Activated naive CD8-positive, alpha-beta T cell (primary cell): ENCODE data around the gene DDIT4.
"Not testable (repeated sequence)": the region's sequence is repeated elsewhere in the genome, so short reads cannot be mapped to it uniquely, and the experiment has no call there.

Source experiments
- H3K27ac Mint-ChIP-seq: one replicate; pipeline ENCODE4 v1.8.0; 2021; ENCODE audit warnings: mixed read lengths
- H3K27me3 Mint-ChIP-seq: one replicate; pipeline ENCODE4 v1.8.0; 2021; ENCODE audit warnings: mixed read lengths
- H3K36me3 Mint-ChIP-seq: one replicate; pipeline ENCODE4 v1.8.0; 2021; ENCODE audit warnings: mixed read lengths
- H3K4me1 Mint-ChIP-seq: one replicate; pipeline ENCODE4 v1.8.0; 2021; ENCODE audit warnings: low read depth, mixed read lengths
- H3K4me3 Mint-ChIP-seq: one replicate; pipeline ENCODE4 v1.8.0; 2021; ENCODE audit warnings: mild to moderate bottlenecking, mixed read lengths
- H3K9me3 Mint-ChIP-seq: one replicate; pipeline ENCODE4 v1.8.0; 2021; ENCODE audit warnings: low read depth, mixed read lengths

DDIT4 gene

GRCh38 chr10:72270607-72271281 lies 3.0 kb upstream of the DDIT4 start:
- Mint-ChIP-seq H3K36me3 (peaks cover 7% of the 10 kb centered on the region), H3K4me3 (peak overlapping the region; percentile 1), H3K9me3 (no peaks in the 10 kb centered on the region), H3K27ac (peak overlapping the region; percentile 50), H3K4me1 (peaks cover 35% of the 10 kb centered on the region), H3K27me3 (no peaks in the 10 kb centered on the region)

- no peaks in the 10 kb centered on the region for H3K9me3 Mint-ChIP-seq
Measured at GRCh38 chr10:72272689-72273409, 875 bp upstream of the DDIT4 start.

DNA sequence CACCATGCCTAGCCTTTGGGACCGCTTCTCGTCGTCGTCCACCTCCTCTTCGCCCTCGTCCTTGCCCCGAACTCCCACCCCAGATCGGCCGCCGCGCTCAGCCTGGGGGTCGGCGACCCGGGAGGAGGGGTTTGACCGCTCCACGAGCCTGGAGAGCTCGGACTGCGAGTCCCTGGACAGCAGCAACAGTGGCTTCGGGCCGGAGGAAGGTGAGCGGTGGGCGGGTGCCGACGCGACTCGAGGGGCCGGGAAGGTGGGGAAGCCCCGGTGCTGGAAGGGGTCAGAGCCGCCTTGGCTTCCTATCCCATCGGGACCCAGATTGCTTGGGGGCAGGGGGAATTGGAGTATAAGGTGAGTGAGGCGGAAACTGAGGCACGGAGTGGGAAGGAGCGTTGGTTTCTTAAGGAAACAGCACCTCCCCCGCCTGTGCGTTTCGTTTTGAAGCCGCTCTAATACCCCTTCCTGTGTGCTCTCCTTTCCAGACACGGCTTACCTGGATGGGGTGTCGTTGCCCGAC lies 547 bp downstream of the DDIT4 start:
- Mint-ChIP-seq H3K9me3 (no peaks in the 10 kb centered on the region), H3K27me3 (no peaks in the 10 kb centered on the region), H3K4me1 (peaks cover 47% of the 10 kb centered on the region), H3K27ac (peak overlapping the region; percentile 94), H3K36me3 (peaks cover 12% of the 10 kb centered on the region), H3K4me3 (peak overlapping the region; percentile 97)

More at GRCh38 chr10:72272689-72273409, 875 bp upstream of the DDIT4 start:
- Mint-ChIP-seq H3K27me3 (no peaks in the 10 kb centered on the region), H3K4me1 (peaks cover 43% of the 10 kb centered on the region), H3K27ac (peak overlapping the region; percentile 68), H3K36me3 (peaks cover 12% of the 10 kb centered on the region), H3K4me3 (peak overlapping the region; percentile 97)

DNA sequence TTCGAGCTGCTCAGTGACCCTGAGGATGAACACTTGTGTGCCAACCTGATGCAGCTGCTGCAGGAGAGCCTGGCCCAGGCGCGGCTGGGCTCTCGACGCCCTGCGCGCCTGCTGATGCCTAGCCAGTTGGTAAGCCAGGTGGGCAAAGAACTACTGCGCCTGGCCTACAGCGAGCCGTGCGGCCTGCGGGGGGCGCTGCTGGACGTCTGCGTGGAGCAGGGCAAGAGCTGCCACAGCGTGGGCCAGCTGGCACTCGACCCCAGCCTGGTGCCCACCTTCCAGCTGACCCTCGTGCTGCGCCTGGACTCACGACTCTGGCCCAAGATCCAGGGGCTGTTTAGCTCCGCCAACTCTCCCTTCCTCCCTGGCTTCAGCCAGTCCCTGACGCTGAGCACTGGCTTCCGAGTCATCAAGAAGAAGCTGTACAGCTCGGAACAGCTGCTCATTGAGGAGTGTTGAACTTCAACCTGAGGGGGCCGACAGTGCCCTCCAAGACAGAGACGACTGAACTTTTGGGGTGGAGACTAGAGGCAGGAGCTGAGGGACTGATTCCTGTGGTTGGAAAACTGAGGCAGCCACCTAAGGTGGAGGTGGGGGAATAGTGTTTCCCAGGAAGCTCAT lies 1.1 kb downstream of the DDIT4 start:
- H3K4me3 Mint-ChIP-seq = peak overlapping the region; percentile 97
- H3K27me3 Mint-ChIP-seq = no peaks in the 10 kb centered on the region
- no peaks in the 10 kb centered on the region for H3K9me3 Mint-ChIP-seq
- peaks cover 47% of the 10 kb centered on the region for H3K4me1 Mint-ChIP-seq
- peaks cover 12% of the 10 kb centered on the region for H3K36me3 Mint-ChIP-seq
- H3K27ac Mint-ChIP-seq = peak overlapping the region; percentile 94

DNA sequence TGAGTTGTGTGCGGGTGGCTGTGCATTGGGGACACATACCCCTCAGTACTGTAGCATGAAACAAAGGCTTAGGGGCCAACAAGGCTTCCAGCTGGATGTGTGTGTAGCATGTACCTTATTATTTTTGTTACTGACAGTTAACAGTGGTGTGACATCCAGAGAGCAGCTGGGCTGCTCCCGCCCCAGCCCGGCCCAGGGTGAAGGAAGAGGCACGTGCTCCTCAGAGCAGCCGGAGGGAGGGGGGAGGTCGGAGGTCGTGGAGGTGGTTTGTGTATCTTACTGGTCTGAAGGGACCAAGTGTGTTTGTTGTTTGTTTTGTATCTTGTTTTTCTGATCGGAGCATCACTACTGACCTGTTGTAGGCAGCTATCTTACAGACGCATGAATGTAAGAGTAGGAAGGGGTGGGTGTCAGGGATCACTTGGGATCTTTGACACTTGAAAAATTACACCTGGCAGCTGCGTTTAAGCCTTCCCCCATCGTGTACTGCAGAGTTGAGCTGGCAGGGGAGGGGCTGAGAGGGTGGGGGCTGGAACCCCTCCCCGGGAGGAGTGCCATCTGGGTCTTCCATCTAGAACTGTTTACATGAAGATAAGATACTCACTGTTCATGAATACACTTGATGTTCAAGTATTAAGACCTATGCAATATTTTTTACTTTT lies 1.8 kb downstream of the DDIT4 start:
- Mint-ChIP-seq H3K27me3 (no peaks in the 10 kb centered on the region), H3K4me1 (peaks cover 44% of the 10 kb centered on the region), H3K36me3 (peaks cover 12% of the 10 kb centered on the region), H3K27ac (peak overlapping the region; percentile 94), H3K4me3 (peak overlapping the region; percentile 97), H3K9me3 (no peaks in the 10 kb centered on the region)

DNA sequence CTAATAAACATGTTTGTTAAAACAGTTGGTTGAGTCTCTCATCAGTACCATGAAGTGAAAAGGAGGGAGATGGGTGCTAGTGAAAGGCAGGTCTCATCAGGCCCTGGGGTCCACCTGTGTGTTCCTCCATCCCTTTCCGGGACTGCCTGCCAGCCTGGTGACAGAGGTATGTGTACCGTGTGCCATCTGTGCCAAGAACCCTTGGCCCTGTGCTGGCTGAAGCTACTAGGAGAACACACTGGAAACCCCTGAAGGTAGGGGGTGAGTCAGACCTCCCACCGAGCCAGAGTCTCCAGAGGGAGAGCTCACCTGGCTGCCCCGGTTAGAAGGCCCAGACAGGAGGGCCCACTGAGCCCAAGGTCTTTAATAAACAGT lies 2.3 kb downstream of the DDIT4 start:
- Mint-ChIP-seq H3K9me3 (no peaks in the 10 kb centered on the region), H3K4me3 (peak overlapping the region; percentile 97), H3K36me3 (peaks cover 12% of the 10 kb centered on the region), H3K27ac (peak overlapping the region; percentile 94), H3K27me3 (no peaks in the 10 kb centered on the region), H3K4me1 (peaks cover 42% of the 10 kb centered on the region)

GRCh38 chr10:72276421-72277339 lies 3.0 kb downstream of the DDIT4 start:
- Mint-ChIP-seq H3K27me3 (no peaks in the 10 kb centered on the region), H3K4me3 (peak overlapping the region; percentile 97), H3K36me3 (peaks cover 12% of the 10 kb centered on the region), H3K4me1 (peaks cover 39% of the 10 kb centered on the region), H3K27ac (peak overlapping the region; percentile 94), H3K9me3 (no peaks in the 10 kb centered on the region)

DNA sequence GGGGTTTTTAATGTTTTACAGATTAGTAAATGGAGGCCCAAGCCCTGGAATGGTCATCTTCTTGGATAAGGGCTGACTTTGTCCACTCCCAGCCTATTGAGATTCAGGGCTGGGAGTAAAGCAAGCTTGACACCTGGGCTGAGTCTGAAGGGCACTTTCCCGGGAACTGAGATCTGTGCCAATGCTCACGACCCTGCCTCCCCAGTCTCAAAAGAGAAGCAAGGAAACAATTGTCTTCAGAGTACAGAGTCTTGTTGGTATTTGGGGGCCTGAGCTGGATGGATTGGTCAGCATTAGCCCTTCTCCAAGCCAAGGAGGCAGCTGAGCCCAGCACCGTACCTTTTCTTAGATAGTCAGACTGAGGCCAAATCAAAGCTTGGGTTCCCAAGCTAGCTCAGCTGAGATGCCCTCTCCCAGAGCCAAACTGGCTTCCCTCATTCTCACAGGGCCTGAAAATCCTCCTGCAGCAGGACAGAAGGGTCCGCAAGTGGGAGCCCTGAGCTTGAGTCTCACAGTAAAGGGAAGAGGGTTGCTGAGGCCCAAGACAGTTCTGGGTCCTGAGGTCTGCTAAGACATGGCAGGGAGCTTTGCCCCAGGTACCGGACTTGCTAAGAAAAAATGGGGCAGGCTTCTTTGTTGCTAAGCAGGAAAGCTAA lies 3.7 kb downstream of the DDIT4 start:
- Mint-ChIP-seq H3K4me1 (peaks cover 34% of the 10 kb centered on the region), H3K27ac (no peak overlapping the region), H3K36me3 (peaks cover 12% of the 10 kb centered on the region), H3K4me3 (no peak overlapping the region), H3K27me3 (no peaks in the 10 kb centered on the region), H3K9me3 (no peaks in the 10 kb centered on the region)

- Mint-ChIP-seq H3K4me3 (no peak overlapping the region), H3K4me1 (peaks cover 31% of the 10 kb centered on the region), H3K9me3 (no peaks in the 10 kb centered on the region), H3K27me3 (no peaks in the 10 kb centered on the region), H3K27ac (peak overlapping the region; percentile 72), H3K36me3 (peaks cover 12% of the 10 kb centered on the region)
Measured at GRCh38 chr10:72277996-72278667, 4.4 kb downstream of the DDIT4 start.

DNA sequence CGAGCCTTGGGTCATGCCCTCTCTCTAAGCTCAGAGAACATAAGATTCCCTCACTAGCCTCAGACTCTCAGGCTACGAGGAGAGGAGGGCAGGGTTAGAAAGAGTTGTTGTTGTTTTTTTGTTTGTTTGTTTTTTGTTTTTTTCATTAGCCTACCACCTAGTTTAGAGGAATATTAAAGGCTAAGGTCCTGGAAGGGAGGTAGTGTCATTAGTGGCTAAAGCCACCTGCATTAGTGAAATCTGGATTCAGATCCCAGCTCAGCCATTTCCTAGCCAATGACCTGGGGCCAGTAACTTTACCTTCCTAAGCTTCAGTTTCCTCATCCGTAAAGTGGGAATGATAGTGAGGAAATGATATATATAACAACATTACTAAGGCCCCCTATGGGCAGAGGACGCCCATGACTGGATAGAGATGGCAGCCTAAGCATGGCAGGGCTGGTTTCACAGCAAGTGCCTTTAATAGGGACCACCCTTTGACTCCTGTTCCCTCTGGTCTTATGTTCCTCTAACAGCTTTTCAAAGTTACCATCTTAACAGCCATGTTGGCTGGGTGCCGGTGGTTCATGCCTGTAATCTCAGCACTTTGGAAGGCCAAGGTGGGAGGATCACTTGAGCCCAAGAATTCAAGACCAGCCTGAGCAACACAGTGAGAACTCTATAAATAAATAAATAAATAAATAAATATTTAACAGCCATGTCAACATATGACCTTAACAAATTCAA lies 5.1 kb downstream of the DDIT4 start:
- peaks cover 12% of the 10 kb centered on the region for H3K36me3 Mint-ChIP-seq
- no peaks in the 10 kb centered on the region for H3K27me3 Mint-ChIP-seq
- no peak overlapping the region for H3K27ac Mint-ChIP-seq
- H3K9me3 Mint-ChIP-seq = no peaks in the 10 kb centered on the region
- H3K4me1 Mint-ChIP-seq = peaks cover 29% of the 10 kb centered on the region
- no peak overlapping the region for H3K4me3 Mint-ChIP-seq

DNA sequence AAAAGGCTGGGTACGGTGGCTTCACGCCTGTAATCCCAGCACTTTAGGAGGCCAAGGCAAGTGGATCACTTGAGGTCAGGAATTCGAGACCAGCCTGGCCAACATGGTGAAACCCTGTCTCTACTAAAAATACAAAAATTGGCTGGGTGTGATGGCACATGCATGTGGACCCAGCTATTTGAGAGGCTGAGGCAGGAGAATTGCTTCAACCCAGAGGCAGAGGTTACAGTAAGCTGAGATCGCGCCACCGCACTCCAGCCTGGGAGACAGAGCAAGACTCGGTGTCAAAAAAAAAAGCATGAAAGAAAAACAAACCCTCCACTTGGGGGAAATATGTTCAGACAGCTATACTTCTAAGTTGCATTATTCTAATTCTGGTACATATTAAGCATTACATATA lies 5.9 kb downstream of the DDIT4 start:
- H3K9me3 Mint-ChIP-seq, H3K27ac Mint-ChIP-seq, H3K4me3 Mint-ChIP-seq, H3K27me3 Mint-ChIP-seq: not testable (repeated sequence)
- Mint-ChIP-seq H3K36me3 (peaks cover 12% of the 10 kb centered on the region), H3K4me1 (peaks cover 30% of the 10 kb centered on the region)

DNA sequence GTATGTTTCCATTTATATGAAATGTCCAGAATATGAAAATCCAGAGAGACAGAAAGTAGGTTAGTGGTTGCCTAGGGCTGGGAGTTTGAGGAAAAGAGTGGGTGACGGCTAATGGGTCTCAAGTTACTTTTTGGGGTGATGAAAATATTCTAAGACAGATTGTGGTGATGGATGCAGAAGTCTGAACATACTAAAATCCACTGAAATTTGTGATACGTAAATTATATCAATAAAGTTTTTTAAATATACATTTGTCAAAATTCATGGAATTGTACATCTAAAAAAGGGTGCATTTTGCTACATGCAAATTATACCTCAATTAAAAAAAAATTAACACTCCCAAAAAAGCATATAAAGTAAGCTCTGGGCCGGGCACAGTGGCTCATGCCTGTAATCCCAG lies 9.4 kb downstream of the DDIT4 start:
- H3K4me3 Mint-ChIP-seq = no peak overlapping the region
- no peaks in the 10 kb centered on the region for H3K27me3 Mint-ChIP-seq
- H3K36me3 Mint-ChIP-seq = no peaks in the 10 kb centered on the region
- no peak overlapping the region for H3K27ac Mint-ChIP-seq
- no peaks in the 10 kb centered on the region for H3K9me3 Mint-ChIP-seq
- peaks cover 33% of the 10 kb centered on the region for H3K4me1 Mint-ChIP-seq
